ENCODE measurements around the gene GAL3ST2.

Gene GAL3ST2

GRCh38 chr2:241852116-241852980 lies 75.7 kb downstream of the GAL3ST2 start:
- Histone ChIP-seq H3K23ac (ENCODE audit: low read length in 2 of 2) (no peak overlapping the region), H3K36me3 (ENCODE audit: control insufficient read depth in 1 of 2, insufficient read depth in 2 of 2, low read depth in 1 of 2, low read length in 2 of 2) (no peaks in the 10 kb centered on the region), H3K9ac (ENCODE audit: low read length) (no peak overlapping the region), H3K79me1 (replicated peaks; ENCODE audit: low read length, poor library complexity, severe bottlenecking) (no peaks in the 10 kb centered on the region), H4K91ac (ENCODE audit: low read length) (no peak overlapping the region), H3K4me3 (ENCODE audit: insufficient read depth in 1 of 2, low read depth in 1 of 2, low read length in 2 of 2) (no peak overlapping the region), H3K9me3 (ENCODE audit: control insufficient read depth, low read length) (no peaks in the 10 kb centered on the region), H3K27ac (ENCODE audit: low read length, poor library complexity, severe bottlenecking) (no peak overlapping the region), H3K4ac (ENCODE audit: low read depth in 1 of 2, low read length in 2 of 2) (no peak overlapping the region), H3K27me3 (ENCODE audit: control insufficient read depth in 1 of 2, insufficient read depth in 1 of 2, low read length in 2 of 2) (peaks cover 4 to 42% of the 10 kb centered on the region in 2 experiments), H2BK5ac (ENCODE audit: low read depth, low read length, poor library complexity, severe bottlenecking) (no peak overlapping the region), H2AK5ac (ENCODE audit: low read length, severe bottlenecking) (no peak overlapping the region), H2AFZ (ENCODE audit: low read depth, low read length) (no peak overlapping the region), H2BK120ac (ENCODE audit: low read depth, low read length) (no peak overlapping the region), H3K18ac (ENCODE audit: low read depth in 1 of 2, low read length in 2 of 2) (no peak overlapping the region), H4K8ac (ENCODE audit: low read length) (no peak overlapping the region), H3K14ac (ENCODE audit: low read length in 2 of 2) (no peak overlapping the region), H2BK12ac (ENCODE audit: low read length in 2 of 2) (no peak overlapping the region), H3K4me2 (ENCODE audit: low read length, poor library complexity, severe bottlenecking) (no peak overlapping the region), H2BK15ac (ENCODE audit: low read depth, poor library complexity, severe bottlenecking) (no peak overlapping the region), H3K4me1 (ENCODE audit: control insufficient read depth, insufficient read depth, low read depth, low read length) (peaks cover 15% of the 10 kb centered on the region)
- 91% methylated on average over 38 of the region's 39 CpGs for WGBS
- DNase-seq: no peak

GRCh38 chr2:241852981-241853631 lies 76.5 kb downstream of the GAL3ST2 start:
- no peaks in the 10 kb centered on the region for H3K9me3 ChIP-seq (ENCODE audit: control insufficient read depth, low read length)
- WGBS: 86% methylated on average over 10 of the region's 10 CpGs
- no peak overlapping the region for H2AK5ac ChIP-seq (ENCODE audit: low read length, severe bottlenecking)
- peaks cover 15% of the 10 kb centered on the region for H3K4me1 ChIP-seq (ENCODE audit: control insufficient read depth, insufficient read depth, low read depth, low read length)
- H3K79me1 ChIP-seq (replicated peaks; ENCODE audit: low read length, poor library complexity, severe bottlenecking): no peaks in the 10 kb centered on the region
- H2AFZ ChIP-seq (ENCODE audit: low read depth, low read length): no peak overlapping the region
- no peak overlapping the region for H3K14ac ChIP-seq (ENCODE audit: low read length in 2 of 2)
- no peak overlapping the region for H3K4me3 ChIP-seq (ENCODE audit: insufficient read depth in 1 of 2, low read depth in 1 of 2, low read length in 2 of 2)
- no peak overlapping the region for H2BK12ac ChIP-seq (ENCODE audit: low read length in 2 of 2)
- no peak overlapping the region for H3K27ac ChIP-seq (ENCODE audit: low read length, poor library complexity, severe bottlenecking)
- H4K8ac ChIP-seq (ENCODE audit: low read length): no peak overlapping the region
- peak overlapping the region; percentile 63 for H2BK5ac ChIP-seq (ENCODE audit: low read depth, low read length, poor library complexity, severe bottlenecking)
- H3K18ac ChIP-seq (ENCODE audit: low read depth in 1 of 2, low read length in 2 of 2): no peak overlapping the region
- DNase-seq: no peak
- H3K4ac ChIP-seq (ENCODE audit: low read depth in 1 of 2, low read length in 2 of 2): no peak overlapping the region
- H3K27me3 ChIP-seq (ENCODE audit: control insufficient read depth in 1 of 2, insufficient read depth in 1 of 2, low read length in 2 of 2): peaks cover 4 to 43% of the 10 kb centered on the region in 2 experiments
- H3K4me2 ChIP-seq (ENCODE audit: low read length, poor library complexity, severe bottlenecking): no peak overlapping the region
- no peaks in the 10 kb centered on the region for H3K36me3 ChIP-seq (ENCODE audit: control insufficient read depth in 1 of 2, insufficient read depth in 2 of 2, low read depth in 1 of 2, low read length in 2 of 2)
- H2BK15ac ChIP-seq (ENCODE audit: low read depth, poor library complexity, severe bottlenecking): peak overlapping the region; percentile 48
- H3K23ac ChIP-seq (ENCODE audit: low read length in 2 of 2): no peak overlapping the region
- H2BK120ac ChIP-seq (ENCODE audit: low read depth, low read length): no peak overlapping the region
- no peak overlapping the region for H4K91ac ChIP-seq (ENCODE audit: low read length)
- no peak overlapping the region for H3K9ac ChIP-seq (ENCODE audit: low read length)
